Inflammatory macrophage treated with lipopolysaccharide for 4 hours (primary cell): Measurements from ENCODE around the gene CLCNKA.

Experiments
- DNase-seq: peaks from one replicate; pipeline ENCODE4 v3.0.0-alpha.2; 2020

Gene CLCNKA

DNA sequence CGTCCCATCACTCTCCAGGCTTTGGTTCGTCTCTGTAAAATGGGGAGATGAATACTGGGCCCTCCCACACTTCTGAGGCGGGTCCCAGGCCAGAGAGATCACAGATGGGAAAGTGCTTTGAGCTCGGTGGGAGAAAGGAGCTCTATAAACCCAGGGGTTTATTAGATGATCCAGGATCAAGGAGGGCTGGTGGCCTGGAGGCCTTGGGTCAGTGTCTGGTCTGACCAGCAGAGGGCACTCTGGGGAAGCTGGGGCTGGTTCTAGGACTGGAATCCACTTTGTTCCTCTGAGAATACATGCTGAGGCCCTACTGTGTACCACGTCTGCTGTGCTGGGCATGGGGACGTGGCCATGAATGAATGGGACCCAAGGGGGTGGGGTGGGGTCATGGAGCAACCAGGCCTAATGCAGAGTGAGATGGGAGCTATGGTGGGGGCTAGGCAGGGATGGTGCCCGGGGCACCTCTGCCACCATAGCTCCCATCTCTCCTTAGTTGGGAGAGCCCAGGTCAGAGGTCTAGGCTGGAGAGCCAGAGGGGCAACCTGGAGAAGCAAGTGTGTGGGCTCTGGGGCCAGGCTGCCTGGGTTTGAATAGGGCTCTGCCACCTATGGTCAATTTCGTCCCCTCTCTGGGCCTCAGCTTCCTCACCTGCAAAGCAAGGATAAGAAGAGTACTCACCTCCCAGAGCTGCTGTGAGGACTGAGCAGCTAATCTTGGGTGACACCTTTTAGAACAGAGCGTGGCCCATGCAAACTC is 60.6 kb downstream of the CLCNKA start:
- peak; percentile 61 for DNase-seq

DNA sequence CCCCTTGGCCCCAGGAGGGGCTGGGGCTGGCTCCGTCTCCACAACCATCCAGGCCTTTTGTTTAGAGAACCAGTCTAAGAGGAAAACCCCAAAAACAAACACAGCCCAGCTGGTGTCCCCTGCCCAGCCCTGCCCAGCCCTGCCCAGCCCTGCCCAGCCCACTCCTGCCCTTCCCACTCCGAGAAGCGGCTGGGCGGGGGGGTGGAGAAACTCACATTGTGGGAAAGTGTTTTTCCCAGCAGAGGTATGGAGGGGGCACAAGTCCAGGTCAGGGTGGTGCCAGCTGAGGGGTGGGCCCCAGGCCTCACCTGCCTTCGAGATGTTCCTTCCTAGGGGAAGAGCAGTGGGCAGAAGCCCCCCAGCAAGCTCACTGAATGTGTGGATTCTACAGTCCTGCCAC is 61.6 kb downstream of the CLCNKA start:
- DNase-seq: no peak
